ENCODE measurements around the gene CADM1. TPM values are rescaled to one million over a fixed set of nuclear protein-coding genes. Genes with fewer than 3 reads are reported as not detected.

The CADM1 gene
- total and polyA plus RNA-seq, 9 of the 15 experiments (the other 6 are each of a cell fraction or from before 2014, with no cell fraction given), result 0.42 TPM; not detected in 8

DNA sequence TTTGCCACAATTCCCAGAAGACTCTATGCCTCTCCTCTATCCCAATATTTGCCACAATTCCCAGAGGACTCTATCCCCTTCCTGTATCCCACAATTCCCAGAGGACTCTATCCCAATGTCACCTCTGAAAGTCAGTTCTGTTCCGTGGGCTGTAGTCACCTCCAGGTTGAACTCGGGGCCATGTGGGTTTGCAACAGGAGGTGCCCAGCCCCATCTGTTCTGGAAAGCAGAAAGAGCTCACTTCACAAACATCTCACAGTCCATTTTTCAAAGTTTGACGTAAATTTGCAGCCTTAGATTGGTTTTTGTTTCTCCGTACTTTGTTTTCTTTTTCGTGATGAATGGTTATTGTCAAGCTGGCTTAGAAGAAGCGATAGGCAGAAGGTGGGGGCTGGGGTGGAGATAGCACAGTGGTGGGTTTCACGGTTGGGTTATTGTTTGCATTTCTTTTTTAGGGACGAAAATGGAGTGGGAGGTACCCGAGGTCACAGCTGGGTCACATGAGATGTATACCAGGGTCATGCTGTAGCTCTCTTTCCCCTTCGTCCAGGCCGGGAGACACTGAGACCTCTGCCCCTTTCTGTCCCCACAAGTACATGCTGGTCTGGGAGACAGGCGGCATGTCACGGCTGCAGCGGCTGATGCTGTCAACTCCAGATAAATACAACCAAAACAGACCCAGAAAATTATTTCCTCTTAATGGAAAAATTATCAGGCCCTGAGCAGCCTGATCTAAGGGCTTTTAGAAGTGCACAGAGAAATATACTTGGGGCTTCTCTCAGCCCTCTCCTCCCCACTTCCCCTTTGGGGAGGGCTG, 374.5 kb downstream of the CADM1 start:
- no peaks in the 10 kb centered on the region for H3K36me3 ChIP-seq (ENCODE audit: control insufficient read depth, insufficient read depth, low read length)
- no peak for TF ChIP-seq NFXL1 (CRISPR knock-in tag; IDR thresholded peaks at IDR 0.05)
- TF ChIP-seq SMAD2 (IDR thresholded peaks at IDR 0.05; ENCODE audit: low read depth, low read length), result no peak
- no peaks in the 10 kb centered on the region for H3K27me3 ChIP-seq (ENCODE audit: control insufficient read depth in 2 of 2, insufficient read depth in 2 of 2, low read length in 2 of 2)
- H3K4me1 ChIP-seq (replicated peaks in 1 of 2; ENCODE audit: control insufficient read depth in 2 of 2, insufficient read depth in 2 of 2, low read length in 2 of 2), result no peaks in the 10 kb centered on the region
- WGBS (ENCODE audit: insufficient coverage, low coverage, missing lambda C conversion rate), result 2% methylated on average over 14 of the region's 14 CpGs
- ATAC-seq (no peak), FAIRE-seq (peak; percentile 42), DNase-seq (ENCODE audit: extremely low read depth in 1 of 4, low spot score in 3 of 4) (no peak)
- POLR2A ChIA-PET, result no interaction called here
- no peak overlapping the region for H3K4me3 ChIP-seq
- CTCF ChIA-PET (ENCODE audit: low intra/inter-chr PET ratio), result no interaction called here
- H3K9me1 ChIP-seq (ENCODE audit: control insufficient read depth, insufficient read depth, low read length), result no peaks in the 10 kb centered on the region
- H3K27ac ChIP-seq (ENCODE audit: extremely low read depth, low read depth, low read length), result no peak overlapping the region
- in situ Hi-C loops (cut with MboI), result no loop called here
- H4K20me1 ChIP-seq (replicated peaks; ENCODE audit: control insufficient read depth, insufficient read depth, low read length), result no peaks in the 10 kb centered on the region; the same call in 1 of the 2 replicates
- BruUV-seq (replicated peaks), result no TSS peak
- H3K9me3 ChIP-seq (replicated peaks; ENCODE audit: control insufficient read depth, insufficient read depth, low read depth, low read length), result no peaks in the 10 kb centered on the region
- H2AFZ ChIP-seq (ENCODE audit: low read depth, low read length), result no peak overlapping the region
- no peaks in the 10 kb centered on the region for H3K79me2 ChIP-seq (ENCODE audit: control insufficient read depth, insufficient read depth, low read length)
- no peak overlapping the region for H3K4me2 ChIP-seq (ENCODE audit: insufficient read depth, low read length)
- no peak overlapping the region for H3K9ac ChIP-seq (ENCODE audit: insufficient read depth in 1 of 2, low read depth in 2 of 2, low read length in 2 of 2)
- intact Hi-C loops (cut with micrococcal nuclease), result loop anchor here (10.0 kb wide), 1 partner anchor 355 kb away; no protein-coding TSS in a partner anchor

DNA sequence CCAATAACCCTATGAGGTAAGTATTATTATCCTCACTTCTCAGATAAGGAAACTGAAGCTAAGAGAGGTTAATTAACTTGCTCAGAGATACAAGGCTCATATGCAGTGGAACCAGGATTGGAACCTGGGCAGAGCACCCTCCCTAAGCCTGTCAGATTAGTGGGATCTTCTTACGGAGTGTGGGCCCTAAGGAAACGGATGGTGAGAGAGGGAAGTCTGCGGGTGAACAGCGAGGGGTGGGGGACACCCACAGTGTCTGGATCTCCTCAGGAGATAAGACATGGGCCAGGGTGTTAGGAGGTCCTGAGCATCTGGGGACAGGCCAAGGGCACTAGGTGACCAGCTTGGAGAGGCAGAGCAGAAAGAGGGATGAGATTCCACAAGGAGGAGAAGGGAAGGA, 376.0 kb downstream of the CADM1 start:
- CTCF ChIA-PET (ENCODE audit: low intra/inter-chr PET ratio), result no interaction called here
- DNase-seq (ENCODE audit: extremely low read depth in 1 of 4, low spot score in 3 of 4) (no peak), ATAC-seq (no peak), FAIRE-seq (no peak)
- Histone ChIP-seq H3K4me3 (no peak overlapping the region), H3K9me1 (ENCODE audit: control insufficient read depth, insufficient read depth, low read length) (no peaks in the 10 kb centered on the region), H3K9me3 (replicated peaks; ENCODE audit: control insufficient read depth, insufficient read depth, low read depth, low read length) (no peaks in the 10 kb centered on the region), H3K79me2 (ENCODE audit: control insufficient read depth, insufficient read depth, low read length) (no peaks in the 10 kb centered on the region), H3K27me3 (ENCODE audit: control insufficient read depth in 2 of 2, insufficient read depth in 2 of 2, low read length in 2 of 2) (no peaks in the 10 kb centered on the region), H3K9ac (ENCODE audit: insufficient read depth in 1 of 2, low read depth in 2 of 2, low read length in 2 of 2) (no peak overlapping the region), H3K4me1 (replicated peaks in 1 of 2; ENCODE audit: control insufficient read depth in 2 of 2, insufficient read depth in 2 of 2, low read length in 2 of 2) (no peaks in the 10 kb centered on the region), H3K27ac (ENCODE audit: extremely low read depth, low read depth, low read length) (no peak overlapping the region), H4K20me1 (replicated peaks; ENCODE audit: control insufficient read depth, insufficient read depth, low read length) (no peaks in the 10 kb centered on the region; the same call in 1 of the 2 replicates), H3K4me2 (ENCODE audit: insufficient read depth, low read length) (no peak overlapping the region), H2AFZ (ENCODE audit: low read depth, low read length) (no peak overlapping the region), H3K36me3 (ENCODE audit: control insufficient read depth, insufficient read depth, low read length) (no peaks in the 10 kb centered on the region)
- POLR2A ChIA-PET, result no interaction called here
- whole genome bisulfite sequencing (ENCODE audit: insufficient coverage, low coverage, missing lambda C conversion rate), result 0% methylated on average over 4 of the region's 4 CpGs
- TF ChIP-seq, protein P1, sequence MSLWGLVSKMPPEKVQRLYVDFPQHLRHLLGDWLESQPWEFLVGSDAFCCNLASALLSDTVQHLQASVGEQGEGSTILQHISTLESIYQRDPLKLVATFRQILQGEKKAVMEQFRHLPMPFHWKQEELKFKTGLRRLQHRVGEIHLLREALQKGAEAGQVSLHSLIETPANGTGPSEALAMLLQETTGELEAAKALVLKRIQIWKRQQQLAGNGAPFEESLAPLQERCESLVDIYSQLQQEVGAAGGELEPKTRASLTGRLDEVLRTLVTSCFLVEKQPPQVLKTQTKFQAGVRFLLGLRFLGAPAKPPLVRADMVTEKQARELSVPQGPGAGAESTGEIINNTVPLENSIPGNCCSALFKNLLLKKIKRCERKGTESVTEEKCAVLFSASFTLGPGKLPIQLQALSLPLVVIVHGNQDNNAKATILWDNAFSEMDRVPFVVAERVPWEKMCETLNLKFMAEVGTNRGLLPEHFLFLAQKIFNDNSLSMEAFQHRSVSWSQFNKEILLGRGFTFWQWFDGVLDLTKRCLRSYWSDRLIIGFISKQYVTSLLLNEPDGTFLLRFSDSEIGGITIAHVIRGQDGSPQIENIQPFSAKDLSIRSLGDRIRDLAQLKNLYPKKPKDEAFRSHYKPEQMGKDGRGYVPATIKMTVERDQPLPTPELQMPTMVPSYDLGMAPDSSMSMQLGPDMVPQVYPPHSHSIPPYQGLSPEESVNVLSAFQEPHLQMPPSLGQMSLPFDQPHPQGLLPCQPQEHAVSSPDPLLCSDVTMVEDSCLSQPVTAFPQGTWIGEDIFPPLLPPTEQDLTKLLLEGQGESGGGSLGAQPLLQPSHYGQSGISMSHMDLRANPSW (CRISPR knock-in tag; IDR thresholded peaks at IDR 0.05), result no peak
- no peak for TF ChIP-seq ZSCAN29 (IDR thresholded peaks at IDR 0.05)
- no peak for TF ChIP-seq ZNF224 (CRISPR knock-in tag; IDR thresholded peaks at IDR 0.05)
- no peak for TF ChIP-seq ATF7 (IDR thresholded peaks at IDR 0.05)
- no peak for TF ChIP-seq ZNF354B (CRISPR knock-in tag; IDR thresholded peaks at IDR 0.05)
- no peak for TF ChIP-seq ZNF23 (CRISPR knock-in tag; IDR thresholded peaks at IDR 0.05)
- intact Hi-C loops (cut with micrococcal nuclease) (no loop called here), in situ Hi-C loops (cut with MboI) (no loop called here)
- BruUV-seq (replicated peaks), result no TSS peak

Measured in K562 (cell line).